GM18858 (cell line): ENCODE measurements around the gene MRPS27.

Source experiments
- ATAC-seq: cut with Tn5 transposase; IDR thresholded peaks from one replicate; pipeline ENCODE4 v1.9.1; 2021; ENCODE audit not compliant: unreplicated experiment

The MRPS27 gene

DNA sequence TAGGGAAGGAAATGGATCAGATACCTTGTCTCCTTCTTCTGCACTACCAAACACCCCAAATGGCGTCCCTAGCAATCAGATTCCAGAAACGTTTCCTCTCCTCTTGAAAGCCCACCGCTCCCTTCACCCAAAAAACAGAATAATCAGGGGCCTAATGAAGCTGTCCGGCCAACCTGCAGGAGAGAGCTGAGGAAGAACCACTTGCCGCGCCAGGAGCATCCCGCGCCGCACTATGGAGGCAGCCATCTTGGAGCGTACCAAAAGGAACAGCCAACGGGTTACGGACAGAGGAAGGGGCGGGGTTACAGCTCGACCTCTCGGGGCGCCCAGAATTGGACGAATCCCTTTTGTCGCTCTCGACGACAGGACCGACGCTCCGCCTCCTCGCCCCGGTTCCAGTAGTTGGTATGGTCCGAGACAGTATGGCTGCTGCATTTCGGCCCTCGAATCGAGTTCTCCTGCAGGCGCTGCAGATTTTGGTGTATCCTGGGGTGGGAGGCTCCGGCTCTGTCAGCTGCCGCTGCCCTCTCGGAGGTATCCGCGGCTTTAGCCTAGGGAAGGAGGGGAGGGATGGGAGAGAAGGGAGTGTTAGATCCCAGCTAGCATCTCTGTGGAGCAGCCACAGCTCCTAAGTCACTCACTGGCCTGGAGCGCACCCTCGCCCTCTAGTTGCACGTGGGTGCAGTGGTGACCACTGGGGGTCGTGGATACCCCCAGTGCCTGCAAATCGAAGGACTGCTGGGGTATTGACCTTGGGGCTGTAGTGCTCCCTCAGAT is at the start of gene MRPS27, which contains the start of gene PTCD2:
Gene MRPS27, minus strand, starts transcription at position 265 of the 777 bp plus-strand sequence. Its CDS starts 19 bp downstream, at position 246.
Gene PTCD2, plus strand, starts transcription at position 398 of the 777 bp plus-strand sequence. Its CDS starts 10 bp downstream, at position 408.
- peak; percentile 98 for ATAC-seq

DNA sequence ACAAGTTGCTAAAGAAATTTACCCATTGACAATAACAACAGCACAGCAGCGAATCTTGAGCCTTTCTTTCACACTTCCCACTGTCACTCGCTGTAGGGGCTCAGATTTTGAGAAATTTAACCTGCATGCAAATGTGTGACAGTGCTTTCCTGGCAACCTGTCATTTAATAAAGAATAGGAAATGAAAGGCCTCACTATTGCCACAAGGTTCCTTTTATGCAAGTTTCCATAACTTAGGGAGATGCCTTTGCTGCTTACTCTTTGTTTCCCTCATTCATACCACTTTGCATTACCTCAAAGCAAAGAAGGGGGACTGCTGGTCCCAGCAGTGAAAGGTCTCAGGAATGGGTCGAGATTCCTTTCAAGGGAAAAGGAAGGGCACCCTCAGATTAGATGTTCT is 49.7 kb upstream of the MRPS27 start:
- no peak for ATAC-seq

DNA sequence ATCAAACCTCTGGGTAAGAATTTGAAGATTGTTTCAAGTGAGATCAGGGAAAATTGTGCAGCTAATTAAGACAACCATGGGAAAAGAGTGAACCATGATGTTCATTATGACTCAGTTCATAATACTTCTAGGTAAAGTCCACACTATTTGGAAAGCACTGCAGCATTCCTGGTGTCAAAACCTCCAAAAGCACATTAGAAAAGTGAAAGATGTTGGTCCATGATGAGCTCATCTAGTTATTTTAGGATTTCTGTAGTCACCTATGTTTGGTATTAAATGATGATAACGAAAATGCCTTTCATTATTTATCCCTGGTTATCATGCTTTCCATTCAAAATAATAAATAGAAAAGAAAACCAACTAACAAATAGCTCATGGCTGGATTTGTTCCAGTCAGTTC is 49.3 kb upstream of the MRPS27 start:
- no peak for ATAC-seq

DNA sequence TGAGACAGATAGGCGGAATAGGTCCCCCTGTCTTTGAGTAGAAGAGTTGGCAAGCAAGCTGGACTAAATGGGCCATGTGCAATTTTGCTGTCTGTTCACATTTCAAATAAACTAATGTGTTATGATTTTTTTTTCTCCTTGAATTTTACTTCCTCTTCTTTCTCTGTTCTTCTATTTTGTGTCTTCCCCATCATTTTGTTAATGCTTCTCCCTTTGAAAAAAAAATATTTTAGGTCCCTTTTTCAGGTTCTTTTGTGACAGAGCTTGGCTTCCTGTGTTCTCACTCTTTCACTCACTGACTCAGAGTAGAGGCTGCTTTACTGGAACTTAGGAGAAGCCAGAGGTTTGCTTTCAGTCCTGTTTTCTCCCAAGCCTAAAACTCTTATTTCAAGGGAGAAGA is 48.2 kb upstream of the MRPS27 start:
- ATAC-seq, result no peak

DNA sequence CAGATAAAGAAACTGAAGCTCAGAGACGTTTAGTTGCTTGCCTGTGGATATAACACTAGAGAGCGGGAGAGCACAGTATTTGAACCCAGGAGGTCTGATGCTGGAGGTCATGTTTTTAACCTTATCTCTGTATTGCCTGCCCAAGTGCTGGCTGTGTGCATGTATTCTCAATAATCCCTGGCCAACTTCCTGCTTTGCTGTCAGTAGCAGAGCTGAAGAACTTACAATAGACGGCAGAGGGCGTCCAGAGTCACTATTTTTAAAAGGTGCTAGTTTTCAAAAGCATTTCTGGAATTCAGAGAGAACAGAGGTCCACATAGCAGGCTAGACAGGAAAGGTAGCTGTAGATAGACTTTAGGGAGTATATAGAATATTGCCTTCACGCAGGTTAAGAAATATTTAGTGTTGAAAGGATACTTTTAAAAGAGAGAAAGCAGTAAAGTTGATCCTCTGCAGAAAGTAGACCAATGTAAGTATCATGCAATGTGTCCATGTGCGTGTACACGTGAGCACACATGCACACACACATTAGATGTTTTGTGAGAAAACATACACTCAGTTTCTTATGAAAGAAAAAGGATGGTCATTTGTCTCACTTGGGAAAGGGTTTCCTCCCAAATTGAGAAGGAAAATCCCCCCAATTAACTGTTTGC is 46.4 kb upstream of the MRPS27 start:
- ATAC-seq, result peak; percentile 48

- no peak for ATAC-seq
Measured at GRCh38 chr5:72364951-72365350, 44.9 kb upstream of the MRPS27 start.

GRCh38 chr5:72364171-72364570 is 44.1 kb upstream of the MRPS27 start:
- no peak for ATAC-seq

DNA sequence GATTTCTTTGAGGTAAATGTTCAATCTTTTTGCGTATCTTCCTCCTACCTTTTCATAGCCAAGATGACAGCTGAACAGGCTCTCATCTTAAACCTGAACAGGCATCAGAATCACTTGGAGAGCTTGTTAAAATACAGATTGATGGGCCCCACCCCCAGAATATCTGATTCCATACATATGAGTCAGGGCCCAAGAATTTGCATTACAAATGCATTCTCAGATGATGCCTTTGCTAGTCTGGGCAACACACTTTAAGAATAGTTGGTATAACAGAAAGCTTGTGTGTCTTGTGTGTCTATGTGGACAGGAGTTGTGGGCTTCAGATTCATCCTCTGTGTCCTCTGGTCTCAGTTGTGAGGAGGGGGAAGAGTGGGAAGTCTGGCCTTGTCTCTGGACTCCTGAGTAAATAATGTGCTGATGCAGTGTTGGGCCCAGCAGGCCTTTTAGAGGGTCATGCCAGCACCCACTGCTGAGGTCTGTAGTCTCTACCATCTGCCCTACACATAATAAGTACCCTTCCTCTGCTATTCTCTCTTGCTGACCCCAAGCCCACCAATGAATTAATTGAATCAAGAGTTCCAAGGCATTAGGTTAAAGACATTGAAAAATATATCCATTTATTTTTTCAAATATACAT is 43.2 kb upstream of the MRPS27 start:
- no peak for ATAC-seq

DNA sequence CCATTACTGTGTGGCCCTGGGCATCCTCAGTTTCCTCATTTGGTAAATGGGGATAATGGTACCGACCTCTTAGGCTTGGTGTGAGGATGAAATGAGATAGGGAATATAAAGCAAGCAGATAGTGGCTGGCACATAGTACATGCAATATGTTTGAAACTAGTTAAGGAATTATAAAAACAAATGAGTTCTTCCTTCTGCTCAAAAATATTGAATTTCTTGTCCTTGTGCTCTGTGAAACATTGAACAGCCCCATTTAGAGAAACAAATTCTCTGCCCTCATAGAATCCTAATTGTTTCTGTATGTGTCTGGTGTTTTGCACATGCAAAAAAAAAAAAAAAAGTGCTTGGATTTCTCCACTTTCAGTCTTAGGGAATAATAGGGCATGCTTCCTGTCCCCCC is 39.8 kb upstream of the MRPS27 start:
- no peak for ATAC-seq

- no peak for ATAC-seq
Measured at GRCh38 chr5:72358925-72359324, 38.9 kb upstream of the MRPS27 start.

DNA sequence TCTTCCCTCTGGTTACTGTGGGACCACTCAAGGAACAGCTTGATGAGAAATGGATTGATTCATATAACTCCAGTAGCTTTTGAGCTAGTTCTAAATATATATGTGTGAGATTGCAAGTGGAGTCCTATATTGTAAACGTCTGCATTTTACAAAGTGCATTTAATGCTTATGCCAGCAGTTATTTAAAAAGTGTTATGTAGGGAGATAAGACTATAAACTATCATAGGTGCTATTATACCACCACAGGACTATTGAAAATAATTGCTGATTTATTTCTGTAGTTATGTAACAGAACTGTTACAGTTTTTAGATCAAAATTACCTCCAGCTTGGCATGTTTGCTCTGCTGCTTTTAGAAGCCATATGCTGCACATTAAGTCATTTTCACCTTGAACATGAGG is 36.3 kb upstream of the MRPS27 start:
- no peak for ATAC-seq

- ATAC-seq, result no peak
Measured at GRCh38 chr5:72355706-72356299, 35.8 kb upstream of the MRPS27 start.

DNA sequence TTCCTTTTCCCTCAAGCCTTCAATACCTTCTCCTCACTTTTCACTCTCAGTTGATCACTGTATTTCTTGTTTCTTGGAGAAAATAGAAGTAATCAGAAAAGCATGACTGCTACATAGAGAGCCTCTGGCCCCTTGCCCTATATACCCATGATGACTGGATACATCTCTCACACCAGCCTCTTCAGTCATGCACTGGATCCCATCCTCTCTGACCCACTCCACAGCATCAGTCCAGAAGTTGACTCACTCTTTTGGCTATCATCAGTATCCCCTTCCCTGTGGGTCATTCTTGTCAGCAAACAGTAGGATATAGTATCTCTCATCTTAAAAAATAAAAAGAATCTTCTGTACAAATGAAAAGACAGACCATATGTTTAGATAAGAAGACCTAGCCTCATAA is 33.0 kb upstream of the MRPS27 start:
- ATAC-seq, result no peak

GRCh38 chr5:72352616-72353015 is 32.6 kb upstream of the MRPS27 start:
- ATAC-seq, result no peak

DNA sequence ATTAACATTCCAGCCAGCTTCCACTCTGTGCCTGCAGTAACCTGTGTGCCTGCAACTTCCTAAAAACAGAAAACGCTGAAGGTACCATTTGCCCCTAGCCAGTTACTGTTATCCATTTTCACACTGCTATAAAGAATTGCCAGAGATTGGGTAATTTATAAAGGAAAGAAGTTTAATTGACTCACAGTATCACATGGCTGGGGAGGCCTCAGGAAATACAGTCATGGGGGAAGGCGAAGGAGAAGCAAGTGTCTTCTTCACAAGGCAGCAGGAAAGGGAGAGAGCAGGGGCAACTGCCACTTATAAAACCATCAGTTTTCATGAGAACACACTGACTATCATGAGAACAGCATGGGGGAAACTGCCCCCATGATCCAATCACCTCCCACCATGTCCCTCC is 31.3 kb upstream of the MRPS27 start:
- no peak for ATAC-seq

GRCh38 chr5:72347801-72348308 is 27.8 kb upstream of the MRPS27 start:
- no peak for ATAC-seq

- ATAC-seq, result no peak
Measured at GRCh38 chr5:72346398-72346797, 26.4 kb upstream of the MRPS27 start.

GRCh38 chr5:72338689-72339209 is 18.7 kb upstream of the MRPS27 start:
- ATAC-seq, result no peak

GRCh38 chr5:72337159-72337558 is 17.1 kb upstream of the MRPS27 start:
- ATAC-seq, result no peak

GRCh38 chr5:72330712-72331111 is 10.7 kb upstream of the MRPS27 start:
- no peak for ATAC-seq

DNA sequence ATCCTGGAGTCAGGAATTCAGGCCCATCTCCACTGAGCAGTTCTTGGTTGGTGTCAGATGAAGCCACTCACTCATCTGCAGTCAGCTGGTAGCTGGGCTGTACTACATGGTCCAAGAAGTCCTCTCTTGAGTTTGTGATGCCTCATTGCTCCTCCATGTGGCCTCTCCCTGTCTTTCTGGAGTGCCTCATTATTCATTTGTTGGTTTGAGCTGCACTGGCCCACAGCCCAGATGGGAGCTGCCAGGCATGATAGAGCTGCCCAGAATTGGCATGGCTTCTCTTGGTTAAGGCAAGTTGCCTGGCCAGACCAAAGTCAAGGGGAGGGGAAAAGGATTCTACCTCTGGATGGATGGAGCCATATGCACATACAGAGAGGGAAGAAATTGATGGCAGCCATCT is 8.1 kb upstream of the MRPS27 start:
- ATAC-seq, result no peak
